ENCODE data around the gene RAB8B. TPM values are rescaled to one million over a fixed set of nuclear protein-coding genes. Genes with fewer than 3 reads are reported as not detected.
A peak's percentile ranks its signal among the peaks of the same experiment; 100 is the strongest.

Gene RAB8B
- total RNA-seq, 1 donor from 2014 or later = 31.6 TPM

GRCh38 chr15:63189941-63190768, 749 bp downstream of the RAB8B start:
- no peaks in the 10 kb centered on the region for H3K9me3 Mint-ChIP-seq (ENCODE audit: low read depth)
- H3K4me1 Mint-ChIP-seq (ENCODE audit: low read depth) = peaks cover 12% of the 10 kb centered on the region
- no peak for DNase-seq (ENCODE audit: low spot score, unreplicated experiment)
- H3K4me3 Mint-ChIP-seq (ENCODE audit: low read depth) = peak overlapping the region; percentile 95
- TF ChIP-seq CTCF (IDR thresholded peaks at IDR 0.05; ENCODE audit: unreplicated experiment) = no peak
- H3K27ac Mint-ChIP-seq = peak overlapping the region; percentile 46
- peaks cover 13% of the 10 kb centered on the region for H3K27me3 Mint-ChIP-seq
- no peaks in the 10 kb centered on the region for H3K36me3 Mint-ChIP-seq (ENCODE audit: insufficient read depth)

GRCh38 chr15:63190769-63191649, 1.6 kb downstream of the RAB8B start:
- no peak for TF ChIP-seq CTCF (IDR thresholded peaks at IDR 0.05; ENCODE audit: unreplicated experiment)
- Mint-ChIP-seq H3K27me3 (peaks cover 13% of the 10 kb centered on the region), H3K36me3 (ENCODE audit: insufficient read depth) (no peaks in the 10 kb centered on the region), H3K9me3 (ENCODE audit: low read depth) (no peaks in the 10 kb centered on the region), H3K4me1 (ENCODE audit: low read depth) (peaks cover 13% of the 10 kb centered on the region), H3K27ac (no peak overlapping the region), H3K4me3 (ENCODE audit: low read depth) (peak overlapping the region; percentile 95)
- DNase-seq (ENCODE audit: low spot score, unreplicated experiment) = no peak

DNA sequence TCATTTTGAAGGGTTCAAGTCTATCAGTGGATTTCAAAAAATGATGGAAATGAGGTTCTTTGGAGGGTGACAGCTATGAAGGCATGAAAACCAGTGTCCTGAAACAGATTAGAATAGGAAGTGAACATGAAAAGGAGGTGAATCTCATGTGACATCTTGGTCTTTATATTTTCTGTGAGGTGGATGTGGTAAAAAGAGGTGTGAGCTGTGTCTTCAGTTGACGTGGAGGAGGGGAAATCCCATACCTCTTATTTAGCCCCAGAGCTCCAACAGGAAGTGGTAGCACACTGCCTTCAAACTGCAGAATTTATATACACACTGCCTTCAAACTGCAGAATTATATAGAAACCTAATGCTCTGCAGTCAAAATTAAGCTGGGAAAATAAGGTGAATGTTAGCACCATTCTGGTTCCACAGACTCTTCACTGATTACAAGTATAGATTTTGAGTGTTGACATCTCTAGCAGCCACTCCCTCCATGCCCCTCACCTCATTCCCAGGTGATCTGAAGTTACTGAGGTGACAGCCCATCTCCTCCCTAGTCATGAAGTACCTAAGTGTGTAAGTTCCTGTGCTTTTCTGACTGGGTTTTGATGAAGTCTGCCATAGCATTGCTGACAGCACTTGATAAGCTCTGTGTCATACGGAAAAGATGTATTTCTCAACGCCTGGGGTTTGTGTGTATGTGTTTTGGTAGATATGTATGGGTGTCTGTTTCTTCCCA, 2.7 kb downstream of the RAB8B start:
- DNase-seq (ENCODE audit: low spot score, unreplicated experiment) = no peak
- Mint-ChIP-seq H3K4me3 (ENCODE audit: low read depth) (no peak overlapping the region), H3K4me1 (ENCODE audit: low read depth) (peaks cover 13% of the 10 kb centered on the region), H3K27me3 (peaks cover 13% of the 10 kb centered on the region), H3K27ac (no peak overlapping the region), H3K36me3 (ENCODE audit: insufficient read depth) (no peaks in the 10 kb centered on the region), H3K9me3 (ENCODE audit: low read depth) (no peaks in the 10 kb centered on the region)
- no peak for TF ChIP-seq CTCF (IDR thresholded peaks at IDR 0.05; ENCODE audit: unreplicated experiment)

DNA sequence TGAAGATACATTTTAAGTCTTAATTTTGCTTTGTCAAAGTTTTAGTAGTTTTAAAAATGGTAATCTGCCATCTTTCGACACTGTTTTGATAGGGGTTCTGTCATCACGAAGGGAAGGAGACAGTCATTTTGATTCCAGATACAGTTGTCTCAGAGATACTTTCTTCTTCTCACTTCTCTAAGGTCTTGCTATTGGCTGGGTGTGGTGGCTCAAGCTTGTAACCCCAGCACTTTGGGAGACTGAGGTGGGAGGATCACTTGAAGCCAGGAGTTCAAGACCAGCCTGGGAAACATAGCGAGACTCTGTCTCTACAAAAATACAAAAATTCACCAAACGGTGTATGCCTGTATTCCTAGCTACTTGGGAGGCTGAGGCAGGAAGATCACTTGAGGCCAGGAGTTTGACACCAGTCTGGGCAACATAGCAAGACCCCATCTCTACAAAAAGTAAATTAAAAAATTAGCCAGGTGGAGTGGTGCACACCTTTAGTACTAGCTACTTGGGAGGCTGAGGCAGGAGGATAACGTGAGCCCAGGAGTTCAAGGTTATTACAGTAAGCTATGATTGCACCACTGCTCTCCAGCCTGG, 3.3 kb downstream of the RAB8B start:
- TF ChIP-seq CTCF (IDR thresholded peaks at IDR 0.05; ENCODE audit: unreplicated experiment) = no peak
- H3K4me3 Mint-ChIP-seq (ENCODE audit: low read depth) = no peak overlapping the region
- no peak overlapping the region for H3K27ac Mint-ChIP-seq
- peaks cover 10% of the 10 kb centered on the region for H3K27me3 Mint-ChIP-seq
- peaks cover 13% of the 10 kb centered on the region for H3K4me1 Mint-ChIP-seq (ENCODE audit: low read depth)
- no peak for DNase-seq (ENCODE audit: low spot score, unreplicated experiment)
- H3K9me3 Mint-ChIP-seq (ENCODE audit: low read depth) = no peaks in the 10 kb centered on the region
- no peaks in the 10 kb centered on the region for H3K36me3 Mint-ChIP-seq (ENCODE audit: insufficient read depth)
